DOHH2 (cell line): ENCODE data around the gene COL20A1.

Experiments
- H3F3A ChIP-seq: fragments of 200-600 bp; sonication (generic), shearing (Covaris generic); 2 replicates; pipeline ENCODE4 v1.6.0; 2016; ENCODE audit warnings: antibody characterized with exemption, mild to moderate bottlenecking; ENCODE audit not compliant: control insufficient read depth, insufficient read depth
- H3K27ac ChIP-seq: fragments of 200-600 bp; sonication (generic); 2 replicates; pipeline ENCODE4 v1.5.1; 2014; ENCODE audit warnings: low read depth, mild to moderate bottlenecking, low read length, moderate library complexity
- H3K27me3 ChIP-seq: fragments of 200-600 bp; sonication (generic); 2 replicates; pipeline ENCODE4 v1.6.1; 2014; ENCODE audit warnings: mild to moderate bottlenecking, low read length, mixed read lengths; ENCODE audit not compliant: control insufficient read depth
- H3K36me3 ChIP-seq: fragments of 200-600 bp; sonication (generic); 2 replicates; pipeline ENCODE4 v1.6.1; 2014; ENCODE audit warnings: mild to moderate bottlenecking, low read length, moderate library complexity, mixed read lengths; ENCODE audit not compliant: control insufficient read depth
- H3K4me1 ChIP-seq: fragments of 200-600 bp; sonication (generic); 2 replicates; pipeline ENCODE4 v1.6.1; 2014; ENCODE audit warnings: mild to moderate bottlenecking, low read length, mixed read lengths; ENCODE audit not compliant: control insufficient read depth
- H3K4me2 ChIP-seq: fragments of 200-600 bp; sonication (generic); 2 replicates; pipeline ENCODE4 v1.6.0; 2014; ENCODE audit warnings: mild to moderate bottlenecking, low read length, moderate library complexity
- H3K4me3 ChIP-seq: fragments of 200-600 bp; sonication (generic); 2 replicates; pipeline ENCODE4 v1.5.1; 2014; ENCODE audit warnings: mild to moderate bottlenecking, low read length, mixed read lengths
- H3K79me2 ChIP-seq: fragments of 200-600 bp; sonication (generic); 2 replicates; pipeline ENCODE4 v1.6.1; 2014; ENCODE audit warnings: mild to moderate bottlenecking, low read length, mixed read lengths; ENCODE audit not compliant: control insufficient read depth
- H3K9me2 ChIP-seq: fragments of 200-600 bp; sonication (generic); replicated peaks from 2 replicates; pipeline ENCODE4 v1.6.1; 2014; ENCODE audit warnings: mild to moderate bottlenecking, low read length, mixed read lengths; ENCODE audit not compliant: control insufficient read depth
- H3K9me3 ChIP-seq: fragments of 200-600 bp; sonication (generic); 2 replicates; pipeline ENCODE4 v1.6.1; 2014; ENCODE audit warnings: antibody characterized with exemption, low read length, mixed read lengths; ENCODE audit not compliant: control insufficient read depth, insufficient read depth
- H4K20me1 ChIP-seq: fragments of 200-600 bp; sonication (generic); 2 replicates; pipeline ENCODE4 v1.6.0; 2014; ENCODE audit warnings: low read depth, mild to moderate bottlenecking, antibody characterized with exemption, low read length, moderate library complexity; ENCODE audit not compliant: control insufficient read depth, insufficient read depth
- CTCF ChIP-seq: fragments of 200-600 bp; sonication (generic); IDR thresholded peaks from one replicate; pipeline ENCODE4 v1.5.1; 2014; ENCODE audit warnings: antibody characterized with exemption, mild to moderate bottlenecking, low read depth, low read length; ENCODE audit not compliant: poor library complexity, severe bottlenecking
- EZH2phosphoT487 ChIP-seq: fragments of 200-600 bp; sonication (generic); IDR thresholded peaks from 2 replicates; pipeline ENCODE4 v1.6.1; 2017; ENCODE audit warnings: borderline replicate concordance, mild to moderate bottlenecking, antibody characterized with exemption, low read length, moderate library complexity, mixed read lengths

Gene COL20A1

DNA sequence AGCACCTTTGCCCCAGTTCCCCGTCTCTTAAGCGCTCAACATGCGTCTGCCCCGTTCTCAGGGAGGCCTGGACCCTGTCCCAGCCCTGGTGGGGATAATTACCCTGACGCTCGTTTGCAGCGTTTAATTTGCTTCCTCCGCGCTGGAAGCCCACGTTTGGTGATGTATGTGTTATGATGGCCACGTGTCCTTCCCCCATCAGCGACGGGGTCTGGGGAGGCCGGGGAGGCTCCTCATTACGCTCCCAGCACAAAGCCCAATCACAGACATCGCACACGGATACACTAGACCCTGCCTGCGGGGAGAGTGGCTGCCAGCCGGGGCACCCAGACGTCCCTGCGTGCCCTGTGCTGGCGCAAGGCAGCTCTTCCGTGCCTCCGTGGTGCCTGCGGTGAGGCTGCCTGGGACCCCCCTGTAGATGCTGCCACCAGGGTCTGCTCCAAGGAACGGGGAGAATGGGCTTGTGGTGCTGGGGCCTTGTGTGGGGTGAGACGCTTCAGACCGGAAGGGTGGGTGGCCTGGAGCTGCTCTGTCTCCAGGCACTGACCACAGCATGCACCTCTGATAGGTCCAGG lies 78.4 kb downstream of the COL20A1 start:
- H3K27me3 ChIP-seq = no peaks in the 10 kb centered on the region
- no peaks in the 10 kb centered on the region for H3K9me3 ChIP-seq
- H3K9me2 ChIP-seq = no peaks in the 10 kb centered on the region
- no peaks in the 10 kb centered on the region for H3K4me1 ChIP-seq
- H3K4me3 ChIP-seq = no peak overlapping the region
- no peaks in the 10 kb centered on the region for H3F3A ChIP-seq
- no peak overlapping the region for H3K27ac ChIP-seq
- no peak for TF ChIP-seq EZH2phosphoT487
- TF ChIP-seq CTCF = no peak
- no peaks in the 10 kb centered on the region for H3K79me2 ChIP-seq
- H3K36me3 ChIP-seq = no peaks in the 10 kb centered on the region
- no peak overlapping the region for H3K4me2 ChIP-seq
- no peaks in the 10 kb centered on the region for H4K20me1 ChIP-seq

DNA sequence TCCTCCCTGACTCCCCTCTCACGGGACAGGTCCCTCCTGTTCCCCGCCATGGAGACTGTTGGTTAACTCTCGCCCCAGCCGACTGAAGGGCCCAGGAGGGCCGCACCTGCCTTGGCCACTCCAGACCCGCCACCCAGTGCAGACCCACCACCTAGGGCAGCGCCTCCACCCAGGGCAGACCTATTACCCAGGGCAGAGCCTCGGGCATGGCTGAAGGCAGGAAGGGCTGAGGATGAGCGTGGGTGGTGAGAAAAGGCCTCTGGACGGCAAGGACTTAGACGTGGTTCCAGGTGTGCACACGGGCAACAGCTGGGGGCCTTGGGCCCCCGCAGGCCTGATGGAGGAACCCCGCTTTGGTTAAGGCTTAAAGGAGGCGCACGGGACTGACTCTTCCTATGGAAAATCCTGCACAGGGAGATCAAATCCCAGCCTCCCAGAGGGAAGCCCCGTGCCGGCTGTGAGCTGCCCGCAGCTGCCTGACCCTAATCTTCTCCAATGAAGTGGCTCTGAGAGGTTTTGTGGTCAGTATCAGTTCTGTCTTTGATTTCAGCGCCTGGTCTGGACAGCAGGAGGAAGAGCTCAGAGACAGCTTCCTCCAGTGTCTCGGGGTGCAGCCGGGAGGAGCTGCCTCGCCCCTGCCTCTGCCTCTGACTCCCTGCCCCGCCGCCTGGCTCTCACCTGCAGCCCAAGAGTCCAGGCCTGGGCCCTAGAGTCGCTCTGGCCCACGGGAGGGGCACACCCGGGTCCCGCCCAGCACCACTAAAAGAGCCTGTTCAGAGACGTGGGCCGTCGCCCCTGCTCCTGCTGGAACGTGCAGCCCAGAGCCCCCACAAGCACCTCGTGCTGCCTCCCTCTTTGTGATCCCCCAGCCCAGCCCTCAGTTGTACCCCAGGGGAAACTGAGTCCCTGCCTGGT lies 80.2 kb downstream of the COL20A1 start:
- Histone ChIP-seq H3K4me1 (no peaks in the 10 kb centered on the region), H3K9me2 (no peaks in the 10 kb centered on the region), H3K79me2 (no peaks in the 10 kb centered on the region), H3F3A (no peaks in the 10 kb centered on the region), H3K36me3 (no peaks in the 10 kb centered on the region), H3K4me3 (no peak overlapping the region), H3K27me3 (no peaks in the 10 kb centered on the region), H4K20me1 (no peaks in the 10 kb centered on the region), H3K27ac (no peak overlapping the region), H3K4me2 (no peak overlapping the region), H3K9me3 (no peaks in the 10 kb centered on the region)
- TF ChIP-seq CTCF (no peak), EZH2phosphoT487 (no peak)

GRCh38 chr20:63373996-63374395 lies 81.0 kb downstream of the COL20A1 start:
- Histone ChIP-seq H3K27ac (no peak overlapping the region), H3K4me3 (no peak overlapping the region), H3K4me2 (no peak overlapping the region), H3K36me3 (no peaks in the 10 kb centered on the region), H3K27me3 (no peaks in the 10 kb centered on the region), H3K4me1 (no peaks in the 10 kb centered on the region), H3K9me2 (no peaks in the 10 kb centered on the region), H3F3A (no peaks in the 10 kb centered on the region), H3K9me3 (no peaks in the 10 kb centered on the region), H4K20me1 (no peaks in the 10 kb centered on the region), H3K79me2 (no peaks in the 10 kb centered on the region)
- TF ChIP-seq EZH2phosphoT487 (no peak), CTCF (no peak)
